Osteoblast (primary cell): ENCODE measurements around the gene MAPKAPK2. TPM values are rescaled to one million over a fixed set of nuclear protein-coding genes. Genes with fewer than 3 reads are reported as not detected.
"Not testable (repeated sequence)": the region's sequence is repeated elsewhere in the genome, so short reads cannot be mapped to it uniquely, and the experiment has no call there.

Source experiments
- DNase-seq: peaks from one replicate; pipeline ENCODE4 v3.0.0; 2011; ENCODE audit warnings: low spot score, mixed read lengths; ENCODE audit not compliant: insufficient read length; ENCODE audit errors: missing footprints
- H2AFZ ChIP-seq: 2 replicates; pipeline ENCODE4 v1.6.0; 2011; ENCODE audit warnings: mild to moderate bottlenecking, low read length
- H3K27ac ChIP-seq: 2 replicates; pipeline ENCODE4 v1.5.1; 2011; ENCODE audit warnings: mild to moderate bottlenecking, low read depth, low read length, moderate library complexity
- H3K27me3 ChIP-seq: 2 replicates; pipeline ENCODE4 v1.6.0; 2012; ENCODE audit warnings: mild to moderate bottlenecking, control low read depth, inconsistent platforms, low read length, moderate library complexity; ENCODE audit not compliant: insufficient read depth
- H3K36me3 ChIP-seq: 2 replicates; pipeline ENCODE4 v1.5.1; 2011; ENCODE audit warnings: mild to moderate bottlenecking, low read length, control low read depth, moderate library complexity; ENCODE audit not compliant: insufficient read depth
- H3K4me1 ChIP-seq: 2 replicates; pipeline ENCODE4 v1.5.1; 2011; ENCODE audit warnings: mild to moderate bottlenecking, low read length, control low read depth, moderate library complexity; ENCODE audit not compliant: insufficient read depth
- H3K4me2 ChIP-seq: 2 replicates; pipeline ENCODE4 v1.6.0; 2011; ENCODE audit warnings: mild to moderate bottlenecking, low read length; ENCODE audit not compliant: insufficient read depth
- H3K4me3 ChIP-seq: fragments of 200-600 bp; sonication (generic); 3 replicates; pipeline ENCODE4 v1.5.1; 2012; ENCODE audit warnings: mild to moderate bottlenecking, low read length, inconsistent platforms; ENCODE audit not compliant: insufficient read depth
- H3K79me2 ChIP-seq: 2 replicates; pipeline ENCODE4 v1.6.0; 2012; ENCODE audit warnings: mild to moderate bottlenecking, low read length, control low read depth, inconsistent platforms; ENCODE audit not compliant: insufficient read depth
- H3K9me3 ChIP-seq: 2 replicates; pipeline ENCODE4 v1.5.1; 2011; ENCODE audit warnings: low read depth, low read length, control low read depth
- H4K20me1 ChIP-seq: 2 replicates; pipeline ENCODE4 v1.6.0; 2012; ENCODE audit warnings: mild to moderate bottlenecking, low read length, control low read depth; ENCODE audit not compliant: insufficient read depth
- CTCF ChIP-seq: IDR thresholded peaks from 2 replicates; pipeline ENCODE4 v1.5.1; 2011; ENCODE audit warnings: mild to moderate bottlenecking, low read depth, low read length, moderate library complexity; ENCODE audit errors: extremely low read depth
- total RNA-seq: library from RNA; depleted of rRNA; stranded (reverse); fragments of >200 nt; gene quantifications from 2 replicates; pipeline ENCODE4 v1.2.3, GENCODE V29; 2012

MAPKAPK2 gene
- total RNA-seq, 1 donor = 38.0 TPM

- H3K9me3 ChIP-seq = no peaks in the 10 kb centered on the region
- H2AFZ ChIP-seq = no peak overlapping the region
- no peaks in the 10 kb centered on the region for H4K20me1 ChIP-seq
- DNase-seq = no peak
- H3K79me2 ChIP-seq = no peaks in the 10 kb centered on the region
- H3K4me2 ChIP-seq = no peak overlapping the region
- no peaks in the 10 kb centered on the region for H3K27me3 ChIP-seq
- no peak overlapping the region for H3K4me3 ChIP-seq
- no peak overlapping the region for H3K27ac ChIP-seq
- no peak for TF ChIP-seq CTCF
- H3K4me1 ChIP-seq = peaks cover 19% of the 10 kb centered on the region
- H3K36me3 ChIP-seq = no peaks in the 10 kb centered on the region
These were observed 73.0 kb downstream of the MAPKAPK2 start for GRCh38 chr1:206757524-206758266.

GRCh38 chr1:206760590-206760989, 75.9 kb downstream of the MAPKAPK2 start:
- no peaks in the 10 kb centered on the region for H3K9me3 ChIP-seq

GRCh38 chr1:206761159-206761768, 76.6 kb downstream of the MAPKAPK2 start:
- Histone ChIP-seq H3K27me3 (no peaks in the 10 kb centered on the region), H3K4me1 (peaks cover 6% of the 10 kb centered on the region), H3K27ac (no peak overlapping the region), H3K36me3 (no peaks in the 10 kb centered on the region), H2AFZ (no peak overlapping the region), H3K79me2 (no peaks in the 10 kb centered on the region), H3K4me3 (no peak overlapping the region), H4K20me1 (no peaks in the 10 kb centered on the region), H3K4me2 (no peak overlapping the region), H3K9me3 (no peaks in the 10 kb centered on the region)
- peak; percentile 47 for TF ChIP-seq CTCF
- DNase-seq = no peak

More at GRCh38 chr1:206760590-206760989, 75.9 kb downstream of the MAPKAPK2 start:
- no peaks in the 10 kb centered on the region for H4K20me1 ChIP-seq
- H3K27ac ChIP-seq = no peak overlapping the region
- H3K4me2 ChIP-seq = no peak overlapping the region
- no peaks in the 10 kb centered on the region for H3K36me3 ChIP-seq
- TF ChIP-seq CTCF = no peak
- no peak for DNase-seq
- H3K4me1 ChIP-seq = no peaks in the 10 kb centered on the region
- no peak overlapping the region for H3K4me3 ChIP-seq
- no peaks in the 10 kb centered on the region for H3K27me3 ChIP-seq
- no peak overlapping the region for H2AFZ ChIP-seq
- H3K79me2 ChIP-seq = no peaks in the 10 kb centered on the region

GRCh38 chr1:206762741-206763364, 78.1 kb downstream of the MAPKAPK2 start:
- not testable (repeated sequence) for H2AFZ ChIP-seq, H3K79me2 ChIP-seq, DNase-seq, H3K36me3 ChIP-seq, H3K4me2 ChIP-seq, H4K20me1 ChIP-seq, H3K4me3 ChIP-seq, H3K27ac ChIP-seq, H3K27me3 ChIP-seq, H3K9me3 ChIP-seq
- peaks cover 11% of the 10 kb centered on the region for H3K4me1 ChIP-seq

GRCh38 chr1:206765771-206766170, 81.1 kb downstream of the MAPKAPK2 start:
- not testable (repeated sequence) for DNase-seq, H2AFZ ChIP-seq, H3K9me3 ChIP-seq

More at GRCh38 chr1:206765771-206766170, 81.1 kb downstream of the MAPKAPK2 start:
- not testable (repeated sequence) for H4K20me1 ChIP-seq, H3K4me3 ChIP-seq, H3K27me3 ChIP-seq, H3K36me3 ChIP-seq, H3K79me2 ChIP-seq
- Histone ChIP-seq H3K4me2 (peak overlapping the region; percentile 53), H3K27ac (peak overlapping the region; percentile 56), H3K4me1 (peaks cover 11% of the 10 kb centered on the region)
